Tibial nerve (tissue), 4 donors: Measurements from ENCODE around the gene LTK. TPM values are rescaled to one million over a fixed set of nuclear protein-coding genes. Genes with fewer than 3 reads are reported as not detected.

Experiments
- DNase-seq, 2 donors: peaks; one replicate each; pipeline ENCODE4 v3.0.0-alpha.2; 2019; ENCODE audit warnings: low spot score in 2 of 2
- H3K27ac ChIP-seq, 4 donors: fragments of 200-600 bp; sonication (generic) in 3 of 4; one replicate each; pipeline ENCODE4 v1.5.1; 2017 to 2019; ENCODE audit warnings: mild to moderate bottlenecking in 1 of 4
- H3K27me3 ChIP-seq, 2 donors: fragments of 200-600 bp; sonication (generic) in 1 of 2; one replicate each; pipeline versions ENCODE4 v1.5.1 to v1.6.0; 2017 to 2019
- H3K36me3 ChIP-seq, 3 donors: fragments of 200-600 bp; sonication (generic); one replicate each; pipeline ENCODE4 v1.5.1; 2018 to 2019
- H3K4me1 ChIP-seq, 4 donors: fragments of 200-600 bp; sonication (generic) in 3 of 4; one replicate each; pipeline ENCODE4 v1.5.1; 2017 to 2019
- H3K4me3 ChIP-seq, 4 donors: fragments of 200-600 bp; sonication (generic) in 3 of 4; one replicate each; pipeline ENCODE4 v1.5.1; 2017 to 2019; ENCODE audit warnings: mild to moderate bottlenecking in 1 of 4, moderate library complexity in 1 of 4
- H3K9me3 ChIP-seq, 4 donors: fragments of 200-600 bp; sonication (generic) in 3 of 4; one replicate each; pipeline ENCODE4 v1.5.1; 2017 to 2019
- CTCF ChIP-seq, 5 experiments: fragments of 200-600 bp in 3 of 5; fragments of 450-650 bp in 2 of 5; sonication (generic) in 3 of 5; IDR thresholded peaks; one replicate each; pipeline ENCODE4 v1.5.1; 2016 to 2019; ENCODE audit warnings: antibody characterized with exemption in 5 of 5, mild to moderate bottlenecking in 3 of 5, moderate library complexity in 2 of 5
- EP300 ChIP-seq, 2 donors: sonication (generic); formaldehyde crosslinking; IDR thresholded peaks; one replicate each; pipeline ENCODE4 v1.6.1; 2017; ENCODE audit warnings: antibody characterized with exemption in 2 of 2, mild to moderate bottlenecking in 1 of 2
- POLR2A ChIP-seq, 2 donors: fragments of 450-650 bp; IDR thresholded peaks; one replicate each; pipeline ENCODE4 v1.6.1; 2017; ENCODE audit warnings: antibody characterized with exemption in 2 of 2, mild to moderate bottlenecking in 2 of 2, moderate library complexity in 2 of 2
- WGBS, 2 donors: methylation state at CpG; one replicate each; pipeline ENCODE4 v1.1.5; 2018; 5-methylcytosine and 5-hydroxymethylcytosine counted together
- total RNA-seq, 4 donors: library from RNA; depleted of rRNA; stranded (reverse); fragments of >200 nt; gene quantifications; one replicate each; pipeline ENCODE4 v1.1.0, GENCODE V29; 2016

The LTK gene
- total RNA-seq, 4 donors from 2014 or later: 0.39 to 0.90 TPM; not detected in 2

GRCh38 chr15:41535544-41535943 is 21.9 kb upstream of the LTK start:
- Histone ChIP-seq H3K9me3 (no peaks in the 10 kb centered on the region), H3K4me1 (no peaks in the 10 kb centered on the region), H3K36me3 (peaks cover 0 to 67% (median 12%) of the 10 kb centered on the region in 3 donors), H3K27me3 (no peaks in the 10 kb centered on the region), H3K4me3 (no peak overlapping the region), H3K27ac (no peak overlapping the region)
- 90 to 94% methylated on average over 1 of the region's 1 CpG for WGBS, 2 donors
- DNase-seq: no peak
- TF ChIP-seq POLR2A (IDR thresholded peaks at IDR 0.05) (no peak), EP300 (IDR thresholded peaks at IDR 0.05) (no peak), CTCF (IDR thresholded peaks at IDR 0.05) (no peak)

- H3K36me3 ChIP-seq: peaks cover 11 to 100% (median 37%) of the 10 kb centered on the region in 3 donors
- DNase-seq: no peak
- WGBS, 2 donors: 75 to 77% methylated on average over 6 of the region's 6 CpGs
These were observed 16.8 kb upstream of the LTK start for GRCh38 chr15:41530363-41530956.

GRCh38 chr15:41523097-41523496 is 9.5 kb upstream of the LTK start:
- 72 to 96% methylated on average over 2 to 4 of the region's 5 CpGs for WGBS, 2 donors
- no peaks in the 10 kb centered on the region for H3K4me1 ChIP-seq
- no peaks in the 10 kb centered on the region for H3K27me3 ChIP-seq
- peaks cover 5 to 94% (median 10%) of the 10 kb centered on the region in 3 donors for H3K36me3 ChIP-seq
- H3K27ac ChIP-seq: no peak overlapping the region
- no peak for DNase-seq
- H3K4me3 ChIP-seq: no peak overlapping the region
- H3K9me3 ChIP-seq: no peaks in the 10 kb centered on the region
- TF ChIP-seq EP300 (IDR thresholded peaks at IDR 0.05): no peak
- no peak for TF ChIP-seq POLR2A (IDR thresholded peaks at IDR 0.05)
- no peak for TF ChIP-seq CTCF (IDR thresholded peaks at IDR 0.05)

More at GRCh38 chr15:41530363-41530956, 16.8 kb upstream of the LTK start:
- TF ChIP-seq CTCF (IDR thresholded peaks at IDR 0.05) (no peak), POLR2A (IDR thresholded peaks at IDR 0.05) (no peak), EP300 (IDR thresholded peaks at IDR 0.05) (no peak)
- Histone ChIP-seq H3K4me3 (no peak overlapping the region), H3K9me3 (no peaks in the 10 kb centered on the region), H3K27me3 (no peaks in the 10 kb centered on the region), H3K4me1 (no peaks in the 10 kb centered on the region), H3K27ac (no peak overlapping the region)

- Histone ChIP-seq H3K9me3 (no peaks in the 10 kb centered on the region), H3K27ac (no peak overlapping the region), H3K36me3 (peaks cover 0 to 94% (median 0%) of the 10 kb centered on the region in 3 donors), H3K4me1 (no peaks in the 10 kb centered on the region), H3K27me3 (no peaks in the 10 kb centered on the region), H3K4me3 (no peak overlapping the region)
- WGBS, 2 donors: 84 to 85% methylated on average over 9 of the region's 9 CpGs
- no peak for TF ChIP-seq POLR2A (IDR thresholded peaks at IDR 0.05)
- TF ChIP-seq CTCF (IDR thresholded peaks at IDR 0.05): no peak
- TF ChIP-seq EP300 (IDR thresholded peaks at IDR 0.05): no peak
- no peak for DNase-seq
These were observed 8.0 kb upstream of the LTK start for GRCh38 chr15:41521614-41522013.

- 91 to 92% methylated on average over 15 to 17 of the region's 17 CpGs for WGBS, 2 donors
- H3K4me3 ChIP-seq: no peak overlapping the region
- no peaks in the 10 kb centered on the region for H3K9me3 ChIP-seq
- no peak for TF ChIP-seq EP300 (IDR thresholded peaks at IDR 0.05)
- TF ChIP-seq CTCF (IDR thresholded peaks at IDR 0.05): no peak
- TF ChIP-seq POLR2A (IDR thresholded peaks at IDR 0.05): no peak
- H3K27ac ChIP-seq: no peak overlapping the region
- no peaks in the 10 kb centered on the region for H3K4me1 ChIP-seq
- DNase-seq: no peak
- H3K36me3 ChIP-seq: peaks cover 0 to 94% (median 0%) of the 10 kb centered on the region in 3 donors
- no peaks in the 10 kb centered on the region for H3K27me3 ChIP-seq
These were observed 7.0 kb upstream of the LTK start for GRCh38 chr15:41520636-41521035.
